HepG2 (cell line): Measurements from ENCODE around the gene KIAA1755. TPM values are rescaled to one million over a fixed set of nuclear protein-coding genes. Genes with fewer than 3 reads are reported as not detected.
A peak's percentile ranks its signal among the peaks of the same experiment; 100 is the strongest.

Experiments
- ATAD3A ChIP-seq: sonication (generic); formaldehyde crosslinking; IDR thresholded peaks from 2 replicates; pipeline ENCODE4 v1.4.0; 2020; ENCODE audit warnings: missing genetic modification reagents
- BRCA1 ChIP-seq: sonication (generic); formaldehyde crosslinking; IDR thresholded peaks from 2 replicates; pipeline ENCODE4 v1.4.0; 2020; ENCODE audit warnings: missing genetic modification reagents
- CAMTA2 ChIP-seq: sonication (generic); formaldehyde crosslinking; IDR thresholded peaks from 2 replicates; pipeline ENCODE4 v1.4.0; 2020; ENCODE audit warnings: mild to moderate bottlenecking, missing genetic modification reagents, borderline replicate concordance
- HES4 ChIP-seq: sonication (generic); formaldehyde crosslinking; IDR thresholded peaks from 2 replicates; pipeline ENCODE4 v1.9.0; 2021; ENCODE audit warnings: mild to moderate bottlenecking, missing genetic modification reagents, borderline replicate concordance
- HNF4G ChIP-seq, 2 experiments: sonication (generic) in 1 of 2; formaldehyde crosslinking in 1 of 2; IDR thresholded peaks; 2 replicates each; pipeline versions ENCODE4 v1.4.0 to v1.6.1; 2011 to 2020; ENCODE audit warnings: borderline replicate concordance in 2 of 2, low read depth in 2 of 2, mild to moderate bottlenecking in 2 of 2, low read length in 1 of 2, missing genetic modification reagents in 1 of 2, moderate library complexity in 1 of 2
- KMT2A ChIP-seq: sonication (generic); formaldehyde crosslinking; IDR thresholded peaks from 2 replicates; pipeline ENCODE4 v1.4.0; 2020; ENCODE audit warnings: missing genetic modification reagents
- MIER2 ChIP-seq: IDR thresholded peaks from 2 replicates; pipeline ENCODE4 v1.6.1; 2016; ENCODE audit warnings: missing biosample characterization, missing genetic modification reagents
- NCOA5 ChIP-seq: sonication (generic); formaldehyde crosslinking; IDR thresholded peaks from 2 replicates; pipeline ENCODE4 v1.4.0; 2020; ENCODE audit warnings: missing genetic modification reagents
- NFKB2 ChIP-seq: sonication (generic); formaldehyde crosslinking; IDR thresholded peaks from 2 replicates; pipeline ENCODE4 v1.4.0; 2020; ENCODE audit warnings: missing genetic modification reagents, borderline replicate concordance
- NR1H2 ChIP-seq: sonication (generic); formaldehyde crosslinking; IDR thresholded peaks from 2 replicates; pipeline ENCODE4 v1.8.1; 2022; ENCODE audit warnings: low read depth, missing genetic modification reagents, borderline replicate concordance
- SAFB2 ChIP-seq: sonication (generic); formaldehyde crosslinking; IDR thresholded peaks from 2 replicates; pipeline ENCODE4 v1.5.1; 2020; ENCODE audit warnings: missing genetic modification reagents, low read depth, mild to moderate bottlenecking, borderline replicate concordance
- SMAD1 ChIP-seq: sonication (generic); formaldehyde crosslinking; IDR thresholded peaks from 2 replicates; pipeline ENCODE4 v1.4.0; 2020; ENCODE audit warnings: missing genetic modification reagents, low read depth, mild to moderate bottlenecking, borderline replicate concordance
- SRSF1 ChIP-seq: fragments of 200-400 bp; formaldehyde crosslinking; optimal IDR thresholded peaks from 2 replicates; pipeline ENCODE3; 2017; ENCODE audit warnings: mild to moderate bottlenecking, low read depth, low read length, moderate library complexity
- ZNF776 ChIP-seq: sonication (generic); formaldehyde crosslinking; IDR thresholded peaks from 2 replicates; pipeline ENCODE4 v1.4.0; 2020; ENCODE audit warnings: mild to moderate bottlenecking, missing genetic modification reagents
- ZNF790 ChIP-seq: sonication (generic); formaldehyde crosslinking; IDR thresholded peaks from 2 replicates; pipeline ENCODE4 v1.8.0; 2022; ENCODE audit warnings: missing genetic modification reagents, mild to moderate bottlenecking, borderline replicate concordance
- ZNF792 ChIP-seq: IDR thresholded peaks from 2 replicates; pipeline ENCODE4 v1.6.1; 2016
- polyA plus RNA-seq, 8 experiments: library from polyadenylated mRNA; depleted of rRNA in 3 of 8; stranded (reverse) in 7 of 8; unstranded in 1 of 8; fragments of >200 nt; fragmentation: Illumina TruSeq in 4 of 8; extraction: Trizol in 4 of 8; gene quantifications; 2 replicates each; pipeline versions ENCODE4 v1.2.1 to v1.2.3, GENCODE V29; 2011 to 2016; ENCODE audit warnings: low read depth in 4 of 8, missing spikeins in 1 of 8, mixed read lengths in 1 of 8; ENCODE audit not compliant: insufficient read depth in 1 of 8
- total RNA-seq, 5 experiments: library from RNA; depleted of rRNA; stranded (reverse); fragments of >200 nt; fragmentation: Illumina TruSeq; extraction: Trizol; gene quantifications; 2 replicates each; pipeline ENCODE4 v1.2.3, GENCODE V29; 2016; ENCODE audit warnings: low read depth in 1 of 5
- TF ChIP-seq, protein P1 (sequence below): sonication (generic); formaldehyde crosslinking; IDR thresholded peaks from 2 replicates; pipeline ENCODE4 v1.4.0; 2020; ENCODE audit warnings: missing genetic modification reagents
- TF ChIP-seq, protein P2 (sequence below): IDR thresholded peaks from 2 replicates; pipeline ENCODE4 v1.6.1; 2016; ENCODE audit warnings: mild to moderate bottlenecking, missing biosample characterization, missing genetic modification reagents
- TF ChIP-seq, protein P3 (sequence below): sonication (generic); formaldehyde crosslinking; IDR thresholded peaks from 2 replicates; pipeline ENCODE4 v1.8.1; 2022; ENCODE audit warnings: low read depth, mild to moderate bottlenecking, missing genetic modification reagents
- TF ChIP-seq, protein P4 (sequence below): sonication (generic); formaldehyde crosslinking; IDR thresholded peaks from 2 replicates; pipeline ENCODE4 v1.8.0; 2022; ENCODE audit warnings: mild to moderate bottlenecking, missing genetic modification reagents; ENCODE audit not compliant: insufficient replicate concordance
- TF ChIP-seq, protein P5 (sequence below): sonication (generic); formaldehyde crosslinking; IDR thresholded peaks from 2 replicates; pipeline ENCODE4 v1.5.0; 2020; ENCODE audit warnings: missing genetic modification reagents

The KIAA1755 gene
- total and polyA plus RNA-seq, 2 of the 13 experiments (the other 11 are each of a cell fraction or from before 2014, with no cell fraction given), result 0.04 TPM; not detected in 1

DNA sequence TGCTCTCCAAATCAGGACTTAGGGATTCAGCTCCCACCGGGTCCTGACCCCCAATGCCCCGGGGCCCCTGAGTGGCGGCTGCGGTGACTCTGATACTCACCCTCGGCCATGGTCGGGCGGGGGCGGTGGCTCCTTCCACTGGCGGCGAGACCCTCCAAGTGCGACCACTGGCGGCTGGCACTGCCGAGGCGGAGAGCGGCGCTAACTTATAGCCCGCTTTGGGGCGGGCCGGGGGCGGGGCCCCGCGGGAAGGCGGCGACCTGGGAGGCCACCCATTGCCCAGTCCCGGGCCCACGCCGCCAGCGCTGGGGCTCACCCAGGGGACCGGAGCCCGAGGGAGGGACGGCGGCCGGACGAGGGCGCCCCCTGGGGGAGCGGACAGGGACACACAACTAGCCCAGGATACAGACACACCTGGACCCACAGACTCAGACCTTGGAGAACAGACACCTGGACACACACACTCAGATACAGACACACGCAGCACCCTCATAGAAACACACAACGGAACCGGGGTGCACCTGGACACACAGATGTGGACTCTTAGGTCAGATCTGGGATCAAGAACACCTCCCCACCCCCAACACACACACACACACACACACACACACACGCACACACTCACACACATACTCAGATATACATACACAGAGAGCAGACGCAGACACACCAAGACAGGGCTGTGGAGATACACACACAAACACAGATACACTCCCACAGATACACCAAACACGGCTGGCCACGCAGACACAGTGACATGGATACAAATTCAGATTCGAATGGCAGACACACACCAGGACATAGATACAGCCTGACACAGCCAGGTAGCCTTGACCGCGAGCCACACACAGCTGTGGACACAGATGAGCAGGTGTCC is 95.2 kb downstream of the KIAA1755 start, which contains the start of gene TGM2 (continued):
- TF ChIP-seq CAMTA2 (CRISPR knock-in tag) (0 out of 2 replicates have a peak, but pooled peaks have one; percentile 55), ZNF790 (CRISPR knock-in tag) (no peak), HNF4G (IDR thresholded peaks at IDR 0.05; ENCODE audit: borderline replicate concordance, low read depth, low read length) (no peak), HNF4G (CRISPR knock-in tag; IDR thresholded peaks at IDR 0.05; ENCODE audit: borderline replicate concordance, low read depth) (peak; percentile 53; the same call in 1 of the 2 replicates), BRCA1 (CRISPR knock-in tag) (no peak), SAFB2 (CRISPR knock-in tag) (peak; percentile 80; the same call in 1 of the 2 replicates), SMAD1 (CRISPR knock-in tag) (peak; percentile 66; the same call in 1 of the 2 replicates), MIER2 (CRISPR knock-in tag) (no peak), ZNF792 (peak; percentile 65), KMT2A (CRISPR knock-in tag) (peak; percentile 65), ZNF776 (peak; percentile 92), HES4 (CRISPR knock-in tag) (peak; percentile 64), NR1H2 (no peak; the same call in 1 of the 2 replicates), NFKB2 (CRISPR knock-in tag) (peak; percentile 81; the same call in 1 of the 2 replicates), SRSF1 (peak; percentile 13), ATAD3A (CRISPR knock-in tag) (no peak), NCOA5 (CRISPR knock-in tag) (no peak)
- TF ChIP-seq, protein P1, sequence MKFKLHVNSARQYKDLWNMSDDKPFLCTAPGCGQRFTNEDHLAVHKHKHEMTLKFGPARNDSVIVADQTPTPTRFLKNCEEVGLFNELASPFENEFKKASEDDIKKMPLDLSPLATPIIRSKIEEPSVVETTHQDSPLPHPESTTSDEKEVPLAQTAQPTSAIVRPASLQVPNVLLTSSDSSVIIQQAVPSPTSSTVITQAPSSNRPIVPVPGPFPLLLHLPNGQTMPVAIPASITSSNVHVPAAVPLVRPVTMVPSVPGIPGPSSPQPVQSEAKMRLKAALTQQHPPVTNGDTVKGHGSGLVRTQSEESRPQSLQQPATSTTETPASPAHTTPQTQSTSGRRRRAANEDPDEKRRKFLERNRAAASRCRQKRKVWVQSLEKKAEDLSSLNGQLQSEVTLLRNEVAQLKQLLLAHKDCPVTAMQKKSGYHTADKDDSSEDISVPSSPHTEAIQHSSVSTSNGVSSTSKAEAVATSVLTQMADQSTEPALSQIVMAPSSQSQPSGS, result peak; percentile 63
- TF ChIP-seq, protein P2, sequence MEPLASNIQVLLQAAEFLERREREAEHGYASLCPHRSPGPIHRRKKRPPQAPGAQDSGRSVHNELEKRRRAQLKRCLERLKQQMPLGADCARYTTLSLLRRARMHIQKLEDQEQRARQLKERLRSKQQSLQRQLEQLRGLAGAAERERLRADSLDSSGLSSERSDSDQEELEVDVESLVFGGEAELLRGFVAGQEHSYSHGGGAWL (CRISPR knock-in tag), result peak; percentile 90; the same call in 1 of the 2 replicates
- TF ChIP-seq, protein P3, sequence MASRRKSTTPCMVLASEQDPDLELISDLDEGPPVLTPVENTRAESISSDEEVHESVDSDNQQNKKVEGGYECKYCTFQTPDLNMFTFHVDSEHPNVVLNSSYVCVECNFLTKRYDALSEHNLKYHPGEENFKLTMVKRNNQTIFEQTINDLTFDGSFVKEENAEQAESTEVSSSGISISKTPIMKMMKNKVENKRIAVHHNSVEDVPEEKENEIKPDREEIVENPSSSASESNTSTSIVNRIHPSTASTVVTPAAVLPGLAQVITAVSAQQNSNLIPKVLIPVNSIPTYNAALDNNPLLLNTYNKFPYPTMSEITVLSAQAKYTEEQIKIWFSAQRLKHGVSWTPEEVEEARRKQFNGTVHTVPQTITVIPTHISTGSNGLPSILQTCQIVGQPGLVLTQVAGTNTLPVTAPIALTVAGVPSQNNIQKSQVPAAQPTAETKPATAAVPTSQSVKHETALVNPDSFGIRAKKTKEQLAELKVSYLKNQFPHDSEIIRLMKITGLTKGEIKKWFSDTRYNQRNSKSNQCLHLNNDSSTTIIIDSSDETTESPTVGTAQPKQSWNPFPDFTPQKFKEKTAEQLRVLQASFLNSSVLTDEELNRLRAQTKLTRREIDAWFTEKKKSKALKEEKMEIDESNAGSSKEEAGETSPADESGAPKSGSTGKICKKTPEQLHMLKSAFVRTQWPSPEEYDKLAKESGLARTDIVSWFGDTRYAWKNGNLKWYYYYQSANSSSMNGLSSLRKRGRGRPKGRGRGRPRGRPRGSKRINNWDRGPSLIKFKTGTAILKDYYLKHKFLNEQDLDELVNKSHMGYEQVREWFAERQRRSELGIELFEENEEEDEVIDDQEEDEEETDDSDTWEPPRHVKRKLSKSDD (CRISPR knock-in tag), result peak; percentile 62; the same call in 1 of the 2 replicates
- TF ChIP-seq, protein P4, sequence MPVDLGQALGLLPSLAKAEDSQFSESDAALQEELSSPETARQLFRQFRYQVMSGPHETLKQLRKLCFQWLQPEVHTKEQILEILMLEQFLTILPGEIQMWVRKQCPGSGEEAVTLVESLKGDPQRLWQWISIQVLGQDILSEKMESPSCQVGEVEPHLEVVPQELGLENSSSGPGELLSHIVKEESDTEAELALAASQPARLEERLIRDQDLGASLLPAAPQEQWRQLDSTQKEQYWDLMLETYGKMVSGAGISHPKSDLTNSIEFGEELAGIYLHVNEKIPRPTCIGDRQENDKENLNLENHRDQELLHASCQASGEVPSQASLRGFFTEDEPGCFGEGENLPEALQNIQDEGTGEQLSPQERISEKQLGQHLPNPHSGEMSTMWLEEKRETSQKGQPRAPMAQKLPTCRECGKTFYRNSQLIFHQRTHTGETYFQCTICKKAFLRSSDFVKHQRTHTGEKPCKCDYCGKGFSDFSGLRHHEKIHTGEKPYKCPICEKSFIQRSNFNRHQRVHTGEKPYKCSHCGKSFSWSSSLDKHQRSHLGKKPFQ (CRISPR knock-in tag), result no peak
- TF ChIP-seq, protein P5, sequence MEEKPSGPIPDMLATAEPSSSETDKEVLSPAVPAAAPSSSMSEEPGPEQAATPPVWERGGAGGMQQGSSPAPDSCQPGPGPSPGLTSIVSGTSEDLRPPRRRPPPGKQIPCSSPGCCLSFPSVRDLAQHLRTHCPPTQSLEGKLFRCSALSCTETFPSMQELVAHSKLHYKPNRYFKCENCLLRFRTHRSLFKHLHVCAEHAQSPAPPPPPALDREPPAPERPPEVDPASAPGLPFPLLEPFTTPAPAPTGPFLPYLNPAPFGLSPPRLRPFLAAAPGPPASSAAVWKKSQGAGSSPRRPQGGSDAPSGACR (CRISPR knock-in tag), result no peak
